Activated naive CD4-positive, alpha-beta T cell treated with anti-CD3 and anti-CD28 coated beads, Interleukin-2, amount 10 ng/mL, durations not matched to agents 7 days and 5 days (primary cell): Measurements from ENCODE around the gene DNAI4.
A peak's percentile ranks its signal among the peaks of the same experiment; 100 is the strongest.
"Not testable (repeated sequence)": the region's sequence is repeated elsewhere in the genome, so short reads cannot be mapped to it uniquely, and the experiment has no call there.

Source experiments
- CTCF ChIA-PET: fragments of 350-600 bp; sonication (Branson Sonifier 250); formaldehyde crosslinking; loops from one replicate; lab custom pipeline; 2021; ENCODE audit warnings: antibody characterized with exemption; lab: Charles Lee
- DNase-seq: peaks from one replicate; pipeline ENCODE4 v3.0.0-alpha.2; 2020
- H3K27ac Mint-ChIP-seq: one replicate; pipeline ENCODE4 v1.8.0; 2021; ENCODE audit warnings: mild to moderate bottlenecking, moderate library complexity, mixed read lengths
- H3K27me3 Mint-ChIP-seq: one replicate; pipeline ENCODE4 v1.8.0; 2021; ENCODE audit warnings: mild to moderate bottlenecking, mixed read lengths
- H3K36me3 Mint-ChIP-seq: one replicate; pipeline ENCODE4 v1.8.0; 2021; ENCODE audit warnings: mixed read lengths
- H3K4me1 Mint-ChIP-seq: one replicate; pipeline ENCODE4 v1.8.0; 2021; ENCODE audit warnings: mixed read lengths
- H3K4me3 Mint-ChIP-seq: one replicate; pipeline ENCODE4 v1.8.0; 2021; ENCODE audit warnings: mild to moderate bottlenecking, moderate library complexity, mixed read lengths
- H3K9me3 Mint-ChIP-seq: one replicate; pipeline ENCODE4 v1.8.0; 2021; ENCODE audit warnings: mixed read lengths

DNAI4 gene

GRCh38 chr1:66834926-66835325 is 89.7 kb downstream of the DNAI4 start:
- H3K4me3 Mint-ChIP-seq: no peak overlapping the region
- no peaks in the 10 kb centered on the region for H3K36me3 Mint-ChIP-seq
- CTCF ChIA-PET: no interaction called here
- no peak for DNase-seq
- no peaks in the 10 kb centered on the region for H3K9me3 Mint-ChIP-seq
- H3K4me1 Mint-ChIP-seq: no peaks in the 10 kb centered on the region
- no peak overlapping the region for H3K27ac Mint-ChIP-seq
- no peaks in the 10 kb centered on the region for H3K27me3 Mint-ChIP-seq

- no peak overlapping the region for H3K27ac Mint-ChIP-seq
- CTCF ChIA-PET: interaction anchor here (0.6 kb wide), 1 partner anchor 19 kb away, joined by 3 read pairs; no protein-coding TSS in a partner anchor
- H3K4me3 Mint-ChIP-seq: no peak overlapping the region
- DNase-seq: no peak
- no peaks in the 10 kb centered on the region for H3K9me3 Mint-ChIP-seq
- H3K4me1 Mint-ChIP-seq: no peaks in the 10 kb centered on the region
- H3K36me3 Mint-ChIP-seq: no peaks in the 10 kb centered on the region
- H3K27me3 Mint-ChIP-seq: no peaks in the 10 kb centered on the region
These were observed 91.5 kb downstream of the DNAI4 start for GRCh38 chr1:66833112-66833511.

- CTCF ChIA-PET: no interaction called here
- Mint-ChIP-seq H3K27ac (no peak overlapping the region), H3K9me3 (no peaks in the 10 kb centered on the region), H3K36me3 (no peaks in the 10 kb centered on the region), H3K27me3 (no peaks in the 10 kb centered on the region), H3K4me1 (no peaks in the 10 kb centered on the region), H3K4me3 (no peak overlapping the region)
- no peak for DNase-seq
These were observed 93.0 kb downstream of the DNAI4 start for GRCh38 chr1:66831529-66832239.

GRCh38 chr1:66824771-66825170 is 99.9 kb downstream of the DNAI4 start:
- Mint-ChIP-seq H3K4me1 (no peaks in the 10 kb centered on the region), H3K27ac (no peak overlapping the region), H3K36me3 (no peaks in the 10 kb centered on the region), H3K9me3 (no peaks in the 10 kb centered on the region), H3K4me3 (no peak overlapping the region), H3K27me3 (no peaks in the 10 kb centered on the region)
- no peak for DNase-seq
- CTCF ChIA-PET: no interaction called here

- Mint-ChIP-seq H3K9me3 (no peaks in the 10 kb centered on the region), H3K4me1 (no peaks in the 10 kb centered on the region), H3K4me3 (no peak overlapping the region), H3K36me3 (no peaks in the 10 kb centered on the region), H3K27ac (no peak overlapping the region), H3K27me3 (no peaks in the 10 kb centered on the region)
- CTCF ChIA-PET: no interaction called here
- no peak for DNase-seq
These were observed 114.8 kb downstream of the DNAI4 start for GRCh38 chr1:66809736-66810326.

- Mint-ChIP-seq H3K4me3 (no peak overlapping the region), H3K27me3 (no peaks in the 10 kb centered on the region), H3K9me3 (no peaks in the 10 kb centered on the region), H3K36me3 (no peaks in the 10 kb centered on the region), H3K27ac (no peak overlapping the region), H3K4me1 (no peaks in the 10 kb centered on the region)
- no peak for DNase-seq
- CTCF ChIA-PET: interaction anchor here (0.9 kb wide), 1 partner anchor 65 kb away, joined by 3 read pairs; no protein-coding TSS in a partner anchor
These were observed 115.4 kb downstream of the DNAI4 start for GRCh38 chr1:66809245-66809644.

GRCh38 chr1:66795839-66796238 is 128.8 kb downstream of the DNAI4 start:
- H3K27me3 Mint-ChIP-seq, H3K4me3 Mint-ChIP-seq, H3K4me1 Mint-ChIP-seq, H3K36me3 Mint-ChIP-seq, H3K27ac Mint-ChIP-seq, DNase-seq, H3K9me3 Mint-ChIP-seq, CTCF ChIA-PET: not testable (repeated sequence)

- H3K27me3 Mint-ChIP-seq: no peaks in the 10 kb centered on the region
- no peaks in the 10 kb centered on the region for H3K36me3 Mint-ChIP-seq
These were observed 132.7 kb downstream of the DNAI4 start for GRCh38 chr1:66791621-66792610.

GRCh38 chr1:66788231-66788939 is 136.3 kb downstream of the DNAI4 start:
- Mint-ChIP-seq H3K36me3 (no peaks in the 10 kb centered on the region), H3K9me3 (no peaks in the 10 kb centered on the region), H3K27ac (no peak overlapping the region), H3K27me3 (no peaks in the 10 kb centered on the region), H3K4me1 (peaks cover 13% of the 10 kb centered on the region), H3K4me3 (no peak overlapping the region)
- CTCF ChIA-PET: no interaction called here
- DNase-seq: peak; percentile 32

More at GRCh38 chr1:66791621-66792610, 132.7 kb downstream of the DNAI4 start:
- Mint-ChIP-seq H3K27ac (no peak overlapping the region), H3K9me3 (peaks cover 3% of the 10 kb centered on the region), H3K4me3 (no peak overlapping the region), H3K4me1 (peaks cover 13% of the 10 kb centered on the region)
- no peak for DNase-seq
- CTCF ChIA-PET: no interaction called here

- no peak for DNase-seq
- CTCF ChIA-PET: no interaction called here
- H3K4me1 Mint-ChIP-seq: peaks cover 13% of the 10 kb centered on the region
- H3K27me3 Mint-ChIP-seq: no peaks in the 10 kb centered on the region
- H3K27ac Mint-ChIP-seq: no peak overlapping the region
- no peaks in the 10 kb centered on the region for H3K36me3 Mint-ChIP-seq
- no peak overlapping the region for H3K4me3 Mint-ChIP-seq
- no peaks in the 10 kb centered on the region for H3K9me3 Mint-ChIP-seq
These were observed 137.0 kb downstream of the DNAI4 start for GRCh38 chr1:66787641-66788040.

- H3K4me3 Mint-ChIP-seq, H3K36me3 Mint-ChIP-seq, H3K27me3 Mint-ChIP-seq, DNase-seq, H3K27ac Mint-ChIP-seq, CTCF ChIA-PET, H3K9me3 Mint-ChIP-seq: not testable (repeated sequence)
- peaks cover 13% of the 10 kb centered on the region for H3K4me1 Mint-ChIP-seq
These were observed 138.9 kb downstream of the DNAI4 start for GRCh38 chr1:66785800-66786199.

- Mint-ChIP-seq H3K27ac (no peak overlapping the region), H3K9me3 (no peaks in the 10 kb centered on the region), H3K4me1 (no peaks in the 10 kb centered on the region), H3K4me3 (no peak overlapping the region), H3K27me3 (no peaks in the 10 kb centered on the region), H3K36me3 (no peaks in the 10 kb centered on the region)
- CTCF ChIA-PET: no interaction called here
- DNase-seq: no peak
These were observed 145.1 kb downstream of the DNAI4 start for GRCh38 chr1:66779475-66780078.

GRCh38 chr1:66778969-66779368 is 145.7 kb downstream of the DNAI4 start:
- Mint-ChIP-seq H3K4me1 (no peaks in the 10 kb centered on the region), H3K9me3 (no peaks in the 10 kb centered on the region), H3K27me3 (no peaks in the 10 kb centered on the region), H3K27ac (no peak overlapping the region), H3K36me3 (no peaks in the 10 kb centered on the region), H3K4me3 (no peak overlapping the region)
- CTCF ChIA-PET: no interaction called here
- DNase-seq: no peak
